OCI-LY7 (cell line): ENCODE measurements around the gene NCKAP5. TPM values are rescaled to one million over a fixed set of nuclear protein-coding genes. Genes with fewer than 3 reads are reported as not detected.

Experiments
- BruUV-seq: library from RNA; stranded (reverse); fragments of 400-500 nt; replicated peaks from 2 replicates; lab custom pipeline; 2021; lab: Mats Ljungman, UMichigan
- CTCF ChIA-PET: fragments of 300-600 bp; sonication (Branson Sonifier 250); formaldehyde crosslinking; loops from one replicate; lab custom pipeline; 2022; ENCODE audit warnings: antibody characterized with exemption; ENCODE audit not compliant: unreplicated experiment; lab: Charles Lee
- POLR2A ChIA-PET: fragments of 300-600 bp; sonication (Branson Sonifier 250); formaldehyde crosslinking; loops from one replicate; lab custom pipeline; 2022; ENCODE audit warnings: antibody characterized with exemption; lab: Charles Lee
- DNase-seq: peaks from one replicate; pipeline ENCODE4 v3.0.0-alpha.2; 2015; ENCODE audit warnings: low spot score
- H2AFZ ChIP-seq: fragments of 200-600 bp; sonication (generic), shearing (Covaris generic); 2 replicates; pipeline ENCODE4 v1.6.1; 2014; ENCODE audit warnings: mild to moderate bottlenecking, antibody characterized with exemption, low read length, moderate library complexity
- H3K27ac ChIP-seq: fragments of 200-600 bp; sonication (generic); 2 replicates; pipeline ENCODE4 v1.5.1; 2014; ENCODE audit warnings: mixed run types, low read depth, mild to moderate bottlenecking, moderate library complexity, low read length, inconsistent platforms; ENCODE audit not compliant: poor library complexity, severe bottlenecking
- H3K36me3 ChIP-seq: fragments of 200-600 bp; sonication (generic); 2 replicates; pipeline ENCODE4 v1.6.1; 2014; ENCODE audit warnings: mild to moderate bottlenecking, antibody characterized with exemption, low read length, moderate library complexity, mixed read lengths; ENCODE audit not compliant: insufficient read depth
- H3K4me1 ChIP-seq: fragments of 200-600 bp; sonication (generic); 2 replicates; pipeline ENCODE4 v1.5.1; 2014; ENCODE audit warnings: mild to moderate bottlenecking, low read length; ENCODE audit not compliant: insufficient read depth, poor library complexity, severe bottlenecking
- H3K4me2 ChIP-seq: fragments of 200-600 bp; sonication (generic); 2 replicates; pipeline ENCODE4 v1.6.1; 2014; ENCODE audit warnings: mild to moderate bottlenecking, low read length
- H3K4me3 ChIP-seq: fragments of 200-600 bp; sonication (generic); 2 replicates; pipeline ENCODE4 v1.5.1; 2014; ENCODE audit warnings: mild to moderate bottlenecking, low read depth, low read length; ENCODE audit not compliant: poor library complexity, severe bottlenecking
- H3K79me2 ChIP-seq: fragments of 200-600 bp; sonication (generic); 2 replicates; pipeline ENCODE4 v1.6.1; 2016; ENCODE audit warnings: low read depth, mild to moderate bottlenecking, low read length, moderate library complexity, mixed read lengths; ENCODE audit not compliant: insufficient read depth
- H3K9me2 ChIP-seq: fragments of 200-600 bp; sonication (generic); 2 replicates; pipeline ENCODE4 v1.6.1; 2016; ENCODE audit warnings: mild to moderate bottlenecking, low read length, mixed read lengths; ENCODE audit not compliant: insufficient read depth
- H3K9me3 ChIP-seq: fragments of 200-600 bp; sonication (generic); 2 replicates; pipeline ENCODE4 v1.6.1; 2014; ENCODE audit warnings: mild to moderate bottlenecking, mixed run types, low read length, mixed read lengths
- H4K20me1 ChIP-seq: fragments of 200-600 bp; sonication (generic); 2 replicates; pipeline ENCODE4 v1.6.1; 2014; ENCODE audit warnings: mild to moderate bottlenecking, antibody characterized with exemption, low read length, moderate library complexity, mixed read lengths; ENCODE audit not compliant: insufficient read depth
- CTCF ChIP-seq: fragments of 200-600 bp; sonication (generic); conservative IDR thresholded peaks from 2 replicates; pipeline ENCODE4 v1.5.1; 2014; ENCODE audit warnings: mild to moderate bottlenecking, antibody characterized with exemption, low read length, moderate library complexity, mixed read lengths
- EZH2phosphoT487 ChIP-seq: fragments of 200-600 bp; sonication (generic); IDR thresholded peaks from 2 replicates; pipeline ENCODE4 v1.6.1; 2018; ENCODE audit warnings: low read depth, borderline replicate concordance, mild to moderate bottlenecking, mixed run types, antibody characterized with exemption, low read length, moderate library complexity, mixed read lengths
- intact Hi-C: fragments of 100-400 bp; cut with micrococcal nuclease; formaldehyde crosslinking; loops from one replicate; pipeline ENCODE4 v1.10.0; 2022; ENCODE audit not compliant: unreplicated experiment
- total RNA-seq, 2 experiments: library from RNA; depleted of rRNA in 1 of 2; stranded (reverse); fragments of >200 nt in 1 of 2; shearing (Covaris generic) in 1 of 2; gene quantifications; 2 replicates each; pipeline ENCODE4 v1.2.3, GENCODE V29; 2014 to 2022

Gene NCKAP5
- total RNA-seq, 2 experiments from 2014 or later: not detected

- Histone ChIP-seq H3K36me3 (no peaks in the 10 kb centered on the region), H3K9me3 (no peaks in the 10 kb centered on the region), H3K79me2 (no peaks in the 10 kb centered on the region), H3K27ac (no peak overlapping the region), H3K9me2 (no peaks in the 10 kb centered on the region), H3K4me1 (no peaks in the 10 kb centered on the region), H2AFZ (no peak overlapping the region), H4K20me1 (no peaks in the 10 kb centered on the region), H3K4me2 (no peak overlapping the region), H3K4me3 (no peak overlapping the region)
- DNase-seq: no peak
- ChIA-PET POLR2A (no interaction called here), CTCF (no interaction called here)
- TF ChIP-seq EZH2phosphoT487: no peak
- TF ChIP-seq CTCF: no peak
- BruUV-seq: no TSS peak
- intact Hi-C loops: no loop called here
These were observed 811.2 kb downstream of the NCKAP5 start for GRCh38 chr2:132757002-132757589.

- Histone ChIP-seq H3K27ac (no peak overlapping the region), H2AFZ (no peak overlapping the region), H3K9me2 (no peaks in the 10 kb centered on the region), H3K9me3 (no peaks in the 10 kb centered on the region), H3K4me2 (no peak overlapping the region), H3K79me2 (no peaks in the 10 kb centered on the region), H3K36me3 (no peaks in the 10 kb centered on the region), H3K4me1 (no peaks in the 10 kb centered on the region), H3K4me3 (no peak overlapping the region), H4K20me1 (no peaks in the 10 kb centered on the region)
- no TSS peak for BruUV-seq
- ChIA-PET CTCF (interaction anchor here (0.6 kb wide), 1 partner anchor 66 kb away, joined by 4 read pairs; no protein-coding TSS in a partner anchor), POLR2A (interaction anchor here (0.7 kb wide), 1 partner anchor 261 kb away, joined by 3 read pairs; no protein-coding TSS in a partner anchor)
- TF ChIP-seq EZH2phosphoT487: no peak
- TF ChIP-seq CTCF: no peak
- no peak for DNase-seq
- intact Hi-C loops: no loop called here
These were observed 813.3 kb downstream of the NCKAP5 start for GRCh38 chr2:132754867-132755472.

- intact Hi-C loops: no loop called here
- Histone ChIP-seq H3K9me2 (no peaks in the 10 kb centered on the region), H4K20me1 (no peaks in the 10 kb centered on the region), H3K36me3 (no peaks in the 10 kb centered on the region), H3K4me1 (no peaks in the 10 kb centered on the region), H3K27ac (no peak overlapping the region), H3K9me3 (no peaks in the 10 kb centered on the region), H3K4me3 (no peak overlapping the region), H2AFZ (no peak overlapping the region), H3K4me2 (no peak overlapping the region), H3K79me2 (no peaks in the 10 kb centered on the region)
- TF ChIP-seq CTCF: no peak
- TF ChIP-seq EZH2phosphoT487: no peak
- ChIA-PET CTCF (interaction anchor here (0.6 kb wide), 1 partner anchor 65 kb away, joined by 4 read pairs; no protein-coding TSS in a partner anchor), POLR2A (no interaction called here)
- BruUV-seq: no TSS peak
- DNase-seq: no peak
These were observed 813.9 kb downstream of the NCKAP5 start for GRCh38 chr2:132754392-132754791.
